Left lobe of liver (tissue), 2 donors: ENCODE measurements around the gene ZNF3. TPM values are rescaled to one million over a fixed set of nuclear protein-coding genes. Genes with fewer than 3 reads are reported as not detected.

Experiments used
- ATAC-seq: fragments of 200-7000 bp; cut with Tn5 transposase; one replicate; pipeline ENCODE4 v1.9.1; 2020; ENCODE audit warnings: mild to moderate bottlenecking, moderate library complexity
- DNase-seq: peaks from one replicate; pipeline ENCODE4 v3.0.0-alpha.2; 2020; ENCODE audit warnings: low spot score
- total RNA-seq: library from RNA; stranded (reverse); gene quantifications from one replicate; pipeline ENCODE4 v1.2.1, GENCODE V29; 2021
- donor health status: DM: no; HTN: no; CAD: no; lungs with moderate emphysema.
- donor health status: DM: no; HTN: yes; CAD: no.

ZNF3 gene
- total RNA-seq, 1 donor from 2014 or later, result 14.5 TPM

DNA sequence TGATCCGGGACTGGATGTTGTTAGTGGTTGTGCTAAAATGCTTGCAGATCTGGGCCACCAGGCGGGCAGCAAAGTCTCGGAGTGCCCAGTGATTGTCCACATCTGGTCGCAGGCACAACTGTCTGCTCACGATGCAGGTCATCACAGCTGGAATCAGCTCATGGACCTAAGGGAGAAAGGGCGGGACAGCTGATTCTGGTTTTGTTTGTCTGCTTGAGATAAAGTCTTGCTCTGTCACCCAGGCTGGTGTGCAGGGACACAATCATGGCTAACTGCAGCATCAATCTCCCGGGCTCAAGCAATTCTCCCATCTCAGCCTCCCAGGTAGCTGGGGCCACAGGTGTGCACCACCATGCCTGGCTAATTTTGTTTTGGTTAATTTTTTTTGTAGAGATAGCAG is 29.6 kb upstream of the ZNF3 start:
- ATAC-seq (no peak), DNase-seq (no peak)

DNA sequence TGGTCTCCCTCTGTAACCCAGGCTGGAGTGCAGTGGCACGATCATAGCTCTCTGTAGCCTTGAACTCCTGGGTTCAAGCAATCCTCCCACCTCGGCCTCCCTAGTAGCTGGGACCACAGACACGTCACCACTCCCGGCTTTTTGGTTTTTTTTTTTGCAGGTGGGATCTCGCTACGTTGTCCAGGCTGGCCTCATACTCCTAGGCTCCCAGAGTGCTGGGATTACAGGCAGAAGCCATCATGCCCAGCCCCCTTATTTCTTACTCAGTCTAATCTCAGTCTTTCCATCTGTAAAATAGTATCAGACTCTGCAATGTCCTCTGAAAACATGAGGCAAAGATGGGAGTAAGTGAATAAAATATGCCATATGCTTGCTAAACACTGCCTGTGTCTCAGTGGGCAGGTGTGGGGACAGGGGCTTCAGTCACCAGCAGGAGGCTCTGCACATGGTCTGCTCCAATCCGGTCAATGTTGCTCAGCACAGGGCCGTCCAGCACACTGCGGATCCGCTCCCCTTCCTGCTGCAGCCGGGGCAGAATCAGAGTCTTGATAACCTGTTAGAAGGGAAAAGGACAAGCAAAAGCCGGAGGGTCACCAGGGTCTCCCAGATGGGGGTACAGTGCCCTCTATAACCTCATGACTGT is 28.1 kb upstream of the ZNF3 start:
- ATAC-seq (no peak), DNase-seq (no peak)

DNA sequence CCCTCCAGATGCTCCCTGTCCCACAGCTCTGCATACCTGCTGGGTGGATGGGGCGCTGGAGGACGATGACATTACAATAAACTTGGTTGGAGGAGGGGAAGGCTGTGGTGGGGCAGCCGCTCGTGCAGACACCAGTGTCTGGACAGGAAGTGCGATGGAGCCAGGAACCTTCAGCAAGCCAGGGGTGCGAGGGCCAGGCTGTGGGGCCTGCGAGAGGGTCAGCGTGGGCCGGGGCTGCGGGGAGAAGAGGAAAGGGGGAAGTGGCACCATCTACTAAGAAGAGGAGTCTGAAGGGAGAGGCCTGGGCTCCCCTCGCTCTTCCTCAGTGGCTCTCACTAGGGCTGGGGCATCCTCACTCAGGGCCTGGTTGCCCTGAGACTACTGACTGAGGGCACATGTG is 26.4 kb upstream of the ZNF3 start:
- peak; percentile 9 for ATAC-seq

DNA sequence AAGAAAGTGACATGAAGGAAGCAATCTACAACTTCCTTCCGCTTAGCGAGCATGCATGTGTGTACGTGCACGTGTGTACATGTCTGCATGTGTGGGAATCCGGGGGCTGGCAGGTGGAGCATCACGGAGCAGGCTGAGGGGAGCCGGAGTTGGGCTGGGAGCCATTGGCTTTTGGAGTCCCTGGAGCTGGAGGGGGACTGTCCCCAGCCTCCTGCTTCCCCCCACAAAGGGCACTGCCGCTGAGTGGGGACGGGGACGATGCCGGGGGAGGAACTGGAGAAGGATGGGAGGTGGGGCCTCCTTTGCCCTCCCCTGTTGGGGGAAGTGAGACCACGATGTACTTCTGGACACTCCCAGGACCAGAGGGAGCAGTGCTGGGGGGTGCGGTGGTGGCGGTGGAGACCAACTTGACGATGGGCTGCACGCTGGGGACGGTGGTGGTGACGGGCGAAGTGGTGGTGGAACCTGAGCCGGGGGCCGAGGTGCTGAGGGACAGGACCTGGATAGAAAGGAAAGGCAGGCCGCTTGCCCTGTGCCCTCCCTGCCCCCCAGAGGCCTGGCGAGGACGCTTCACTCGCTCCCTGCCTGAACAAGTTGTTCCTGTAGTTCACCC is 25.7 kb upstream of the ZNF3 start:
- DNase-seq, result no peak

More for the DNA sequence above, 26.4 kb upstream of the ZNF3 start:
- no peak for DNase-seq

DNA sequence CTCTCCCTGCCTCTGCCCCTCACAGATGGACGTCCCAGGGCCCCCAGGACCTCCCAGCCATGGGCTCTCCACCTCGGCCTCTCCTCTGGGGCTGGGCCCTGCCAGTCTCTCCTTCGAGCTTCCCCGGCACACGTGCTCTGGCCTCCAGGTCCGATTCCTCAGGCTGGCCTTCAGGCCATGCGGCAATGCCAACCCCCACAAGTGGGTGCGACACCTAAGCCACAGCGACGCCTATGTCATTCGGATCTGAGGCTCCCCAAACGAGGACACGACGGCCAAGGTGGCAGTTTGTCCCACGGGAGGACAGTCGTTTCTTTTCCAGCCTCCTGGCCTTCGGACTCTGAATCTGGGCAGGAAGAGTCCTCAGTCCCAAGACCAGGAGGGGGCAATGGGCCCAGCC is 25.1 kb upstream of the ZNF3 start:
- no peak for ATAC-seq

More for the DNA sequence above, 25.7 kb upstream of the ZNF3 start:
- peak; percentile 25 for ATAC-seq

DNA sequence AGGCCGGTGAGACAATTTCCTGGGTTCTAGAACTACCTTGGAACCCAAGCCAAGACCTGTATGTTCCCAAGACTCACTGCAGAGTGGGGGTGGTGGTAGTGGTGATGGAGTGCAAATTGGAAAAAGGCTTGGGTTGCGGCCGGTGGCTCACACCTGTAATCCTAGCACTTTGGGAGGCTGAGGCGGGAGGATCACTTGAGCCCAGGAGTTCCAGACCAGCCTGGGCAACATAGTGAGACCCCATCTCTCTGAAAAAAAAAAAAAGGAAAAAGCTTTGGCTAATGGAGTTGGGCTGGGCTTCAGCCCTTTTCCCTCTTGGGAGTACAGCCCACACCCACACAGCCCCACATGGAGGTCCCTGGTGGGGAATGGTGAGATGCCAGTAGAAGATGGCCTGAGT is 24.0 kb upstream of the ZNF3 start:
- DNase-seq (no peak), ATAC-seq (no peak)

More for the DNA sequence above, 25.1 kb upstream of the ZNF3 start:
- no peak for DNase-seq

DNA sequence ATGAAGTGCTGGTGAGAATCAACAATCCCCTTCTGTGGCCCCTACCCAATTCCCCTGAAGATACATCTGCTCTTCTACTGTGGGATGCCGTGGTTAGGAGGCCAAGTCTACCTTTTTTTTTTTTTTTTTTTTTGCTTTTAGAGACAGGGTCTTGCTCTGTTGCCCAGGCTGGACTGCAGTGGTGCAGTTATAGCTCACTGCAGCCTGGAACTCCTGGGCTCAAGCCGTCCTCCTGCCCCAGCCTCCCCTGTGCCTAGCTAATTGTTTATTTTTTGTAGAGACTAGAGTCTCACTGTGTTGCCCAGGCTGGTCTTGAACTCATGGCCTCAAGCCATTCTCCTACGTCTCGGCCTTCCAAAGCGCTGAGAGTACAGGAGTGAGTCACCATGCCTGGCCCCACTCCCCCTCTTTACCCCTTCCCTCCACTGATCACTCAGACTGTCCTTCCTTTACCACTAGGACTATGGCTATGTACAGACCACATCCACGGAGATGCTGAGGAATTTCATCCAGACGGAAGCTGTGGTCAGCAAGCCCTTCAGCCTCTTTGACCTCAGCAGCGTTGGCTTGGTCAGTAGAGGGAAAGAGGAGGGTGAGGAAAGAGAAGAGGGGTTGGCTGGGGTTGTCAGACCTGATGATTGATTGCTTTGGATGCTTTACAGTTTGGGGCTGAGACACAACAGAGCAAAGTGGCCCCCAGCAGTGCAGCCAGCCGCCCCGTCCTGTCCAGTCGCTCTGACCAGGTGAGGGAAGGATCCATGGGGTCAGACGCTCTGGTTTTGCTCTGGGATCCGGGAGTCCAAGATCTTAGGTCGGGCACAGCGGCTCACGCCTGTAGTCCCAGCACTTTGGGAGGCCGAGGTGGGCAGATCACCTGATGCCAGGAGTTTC is 21.7 kb upstream of the ZNF3 start:
- no peak for ATAC-seq
- DNase-seq, result no peak

- peak; percentile 99 for DNase-seq
- peak; percentile 87 for ATAC-seq
Observed at GRCh38 chr7:100101016-100101862, 19.7 kb upstream of the ZNF3 start, which contains the start of the genes AP4M1 and MCM7. Gene AP4M1 (plus strand): TSS chr7:100101643. CDS start chr7:100101715, 72 bp downstream. Gene MCM7 (minus strand): TSS chr7:100101397. CDS start chr7:100101294, 103 bp downstream.

- ATAC-seq (peak; percentile 89), DNase-seq (peak; percentile 92)
Observed at GRCh38 chr7:100100420-100101015, 19.0 kb upstream of the ZNF3 start.

GRCh38 chr7:100099452-100099851 is 17.9 kb upstream of the ZNF3 start:
- no peak for ATAC-seq
- no peak for DNase-seq

DNA sequence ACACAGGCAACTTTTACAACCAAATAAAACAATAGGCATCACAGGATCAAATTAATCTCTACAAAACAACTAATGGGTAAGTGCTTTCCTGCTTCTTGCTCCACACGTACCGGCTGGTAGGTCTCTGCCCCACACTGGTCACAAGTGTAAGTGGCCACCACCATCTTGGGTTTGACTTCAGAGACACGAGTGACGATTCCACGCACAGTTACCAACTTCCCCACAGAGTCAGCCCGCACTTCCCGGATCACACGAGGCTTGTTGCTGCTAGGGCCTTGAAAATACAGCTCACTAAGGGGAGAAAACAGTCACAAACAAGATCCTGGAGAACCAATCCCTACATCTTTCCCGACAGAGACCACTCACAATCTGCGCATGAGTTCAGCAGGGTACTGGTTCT is 17.4 kb upstream of the ZNF3 start:
- ATAC-seq (no peak), DNase-seq (no peak)

GRCh38 chr7:100095704-100096103 is 14.2 kb upstream of the ZNF3 start:
- DNase-seq, result no peak

DNA sequence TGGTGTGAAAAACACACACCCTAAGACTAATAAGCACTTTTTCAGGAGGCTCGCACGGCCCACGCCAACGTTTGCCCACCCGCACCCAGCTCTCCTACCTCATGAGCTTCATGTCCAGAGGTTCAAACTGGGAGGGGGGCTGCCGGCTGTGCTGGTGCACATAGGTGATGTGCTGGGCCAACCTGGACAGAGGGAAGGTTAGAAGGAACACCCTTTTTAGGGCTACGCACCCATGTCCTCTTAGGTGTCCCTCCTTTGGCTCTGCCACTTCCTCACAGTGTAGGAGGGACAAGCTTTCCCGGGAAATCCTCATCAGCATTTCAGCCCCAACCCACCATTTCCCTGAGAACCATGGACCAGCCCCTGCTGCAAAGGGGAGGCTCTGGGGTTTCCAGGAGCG is 13.8 kb upstream of the ZNF3 start:
- DNase-seq, result no peak
- ATAC-seq, result no peak

More at GRCh38 chr7:100095704-100096103, 14.2 kb upstream of the ZNF3 start:
- ATAC-seq, result no peak

GRCh38 chr7:100093925-100094486 is 12.5 kb upstream of the ZNF3 start:
- no peak for DNase-seq
- no peak for ATAC-seq

DNA sequence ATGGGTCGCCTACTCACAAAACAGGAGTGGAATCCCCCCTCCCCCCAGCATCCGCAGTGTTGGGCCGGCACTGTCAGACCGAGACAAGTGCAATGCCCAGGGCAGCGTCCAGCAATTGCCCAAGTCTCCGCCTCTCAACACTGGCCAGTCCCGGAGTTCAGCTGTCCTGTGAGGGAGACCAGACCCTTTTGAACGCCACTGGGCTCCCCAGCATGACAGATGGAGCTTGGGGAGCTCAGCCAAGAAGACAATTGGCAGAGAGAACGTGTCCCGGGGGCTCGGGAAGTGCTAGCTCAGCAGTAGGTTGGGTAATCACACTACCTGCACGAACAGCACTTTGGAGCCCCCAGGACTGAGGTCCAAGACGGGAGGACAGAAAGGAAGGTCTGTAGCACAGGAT is 12.0 kb upstream of the ZNF3 start:
- ATAC-seq, result peak; percentile 7
- DNase-seq, result no peak

GRCh38 chr7:100093054-100093453 is 11.5 kb upstream of the ZNF3 start:
- ATAC-seq, result no peak
- DNase-seq, result no peak

GRCh38 chr7:100091411-100092181 is 10.1 kb upstream of the ZNF3 start:
- DNase-seq, result no peak
- no peak for ATAC-seq

- ATAC-seq (no peak), DNase-seq (no peak)
Observed at GRCh38 chr7:100090527-100091410, 9.2 kb upstream of the ZNF3 start.
